Neuronal stem cell (in vitro differentiated cells): ENCODE measurements around the gene SSX2IP.

Experiments
- DNase-seq: peaks from one replicate; pipeline ENCODE4 v3.0.0-alpha.2; 2013; ENCODE audit warnings: low spot score
- H2AFZ ChIP-seq: one replicate; pipeline ENCODE4 v1.6.1; 2013; ENCODE audit warnings: mild to moderate bottlenecking, low read length, inconsistent platforms
- H2AK5ac ChIP-seq: 2 replicates; pipeline ENCODE4 v1.6.1; 2013; ENCODE audit warnings: low read depth, mild to moderate bottlenecking, inconsistent platforms, low read length, moderate library complexity, mixed read lengths
- H2BK120ac ChIP-seq: 2 replicates; pipeline ENCODE4 v1.6.1; 2013; ENCODE audit warnings: low read depth, mild to moderate bottlenecking, inconsistent platforms, low read length, moderate library complexity, mixed read lengths
- H2BK12ac ChIP-seq: one replicate; pipeline ENCODE4 v1.6.1; 2013; ENCODE audit warnings: low read length, inconsistent platforms
- H2BK15ac ChIP-seq: 2 replicates; pipeline ENCODE4 v1.6.1; 2013; ENCODE audit warnings: mild to moderate bottlenecking, low read length, inconsistent platforms, mixed read lengths
- H2BK5ac ChIP-seq: one replicate; pipeline ENCODE4 v1.6.1; 2013; ENCODE audit warnings: inconsistent platforms, mild to moderate bottlenecking, low read length, moderate library complexity
- H3K14ac ChIP-seq: one replicate; pipeline ENCODE4 v1.6.1; 2013; ENCODE audit warnings: low read length, inconsistent platforms
- H3K18ac ChIP-seq: 2 replicates; pipeline ENCODE4 v1.6.1; 2013; ENCODE audit warnings: low read length, inconsistent platforms
- H3K23ac ChIP-seq: 2 replicates; pipeline ENCODE4 v1.6.1; 2013; ENCODE audit warnings: low read depth, mild to moderate bottlenecking, mixed read lengths, low read length, inconsistent platforms; ENCODE audit not compliant: poor library complexity
- H3K27ac ChIP-seq: replicated peaks from 3 replicates; pipeline ENCODE4 v1.5.1; 2013; ENCODE audit warnings: low read length, inconsistent platforms
- H3K27me3 ChIP-seq, 3 experiments: 2 replicates each; pipeline ENCODE4 v1.6.1; 2013; ENCODE audit warnings: low read length in 3 of 3, mild to moderate bottlenecking in 2 of 3, inconsistent platforms in 1 of 3, low read depth in 1 of 3, mixed read lengths in 1 of 3, moderate library complexity in 1 of 3; ENCODE audit not compliant: control insufficient read depth in 3 of 3, insufficient read depth in 3 of 3
- H3K36me3 ChIP-seq, 2 donors: replicated peaks in 1 of 2; 2 replicates each; pipeline ENCODE4 v1.6.1; 2013; ENCODE audit warnings: low read length in 2 of 2; ENCODE audit not compliant: control insufficient read depth in 2 of 2, insufficient read depth in 2 of 2
- H3K4ac ChIP-seq: 2 replicates; pipeline ENCODE4 v1.6.1; 2013; ENCODE audit warnings: inconsistent platforms, mild to moderate bottlenecking, low read length, moderate library complexity
- H3K4me1 ChIP-seq, 2 donors: 1 replicate in 1 of 2; 2 replicates in 1 of 2; pipeline ENCODE4 v1.6.1; 2013; ENCODE audit warnings: low read length in 2 of 2, low read depth in 1 of 2; ENCODE audit not compliant: control insufficient read depth in 2 of 2, insufficient read depth in 1 of 2
- H3K4me2 ChIP-seq: one replicate; pipeline ENCODE4 v1.6.1; 2013; ENCODE audit warnings: mild to moderate bottlenecking, low read length, inconsistent platforms; ENCODE audit not compliant: insufficient read depth, poor library complexity, severe bottlenecking
- H3K4me3 ChIP-seq, 2 donors: 2 replicates each; pipeline ENCODE4 v1.5.1; 2013; ENCODE audit warnings: low read length in 2 of 2, mild to moderate bottlenecking in 2 of 2, inconsistent platforms in 1 of 2, moderate library complexity in 1 of 2
- H3K79me1 ChIP-seq: one replicate; pipeline ENCODE4 v1.6.1; 2013; ENCODE audit warnings: low read depth, mild to moderate bottlenecking, inconsistent platforms, low read length, moderate library complexity
- H3K9ac ChIP-seq: one replicate; pipeline ENCODE4 v1.6.1; 2013; ENCODE audit warnings: mild to moderate bottlenecking, low read depth, low read length, inconsistent platforms; ENCODE audit not compliant: poor library complexity
- H3K9me3 ChIP-seq, 2 donors: replicated peaks in 1 of 2; 2 replicates each; pipeline versions ENCODE3 to v1.6.1; 2013; ENCODE audit warnings: low read length in 2 of 2, mild to moderate bottlenecking in 2 of 2, inconsistent platforms in 1 of 2, low read depth in 1 of 2, mixed read lengths in 1 of 2, moderate library complexity in 1 of 2; ENCODE audit not compliant: control insufficient read depth in 2 of 2, insufficient read depth in 1 of 2
- H4K8ac ChIP-seq: one replicate; pipeline ENCODE4 v1.6.1; 2013; ENCODE audit warnings: low read depth, mild to moderate bottlenecking, inconsistent platforms, low read length, moderate library complexity
- H4K91ac ChIP-seq: one replicate; pipeline ENCODE4 v1.6.1; 2013; ENCODE audit warnings: low read length, low read depth, mild to moderate bottlenecking, inconsistent platforms; ENCODE audit not compliant: poor library complexity
- WGBS, 2 donors: extraction: QIAGEN DNeasy Blood & Tissue Kit; methylation state at CpG; one replicate each; pipeline ENCODE4 v1.1.7; 2013; ENCODE audit warnings: missing lambda C conversion rate in 2 of 2, mixed read lengths in 1 of 2; ENCODE audit not compliant: insufficient read length in 2 of 2, insufficient replicate concordance in 1 of 2; ENCODE audit errors: extremely low coverage in 2 of 2; 5-methylcytosine and 5-hydroxymethylcytosine counted together

SSX2IP gene

DNA sequence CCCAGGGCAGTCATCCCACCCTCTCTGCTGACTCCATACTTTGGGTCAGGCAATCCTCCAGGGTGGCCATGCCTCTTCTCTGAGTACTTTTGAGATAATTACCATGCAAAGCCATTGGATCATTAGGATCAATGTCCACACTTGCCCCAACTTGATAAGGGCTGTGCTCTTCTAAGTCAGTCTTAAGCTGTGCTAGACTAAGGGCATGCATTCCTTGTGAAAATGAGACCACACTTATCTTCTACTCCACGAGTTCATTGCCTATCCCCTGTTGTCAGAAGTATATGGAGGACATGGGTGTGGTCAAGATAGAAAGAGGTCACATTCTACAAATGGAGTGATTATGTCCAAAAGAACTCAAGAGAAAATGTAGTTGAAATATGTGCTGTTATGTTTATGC lies 18.9 kb upstream of the SSX2IP start:
- H2AFZ ChIP-seq: no peak overlapping the region
- H2BK15ac ChIP-seq: no peak overlapping the region
- no peaks in the 10 kb centered on the region for H3K36me3 ChIP-seq
- H3K27me3 ChIP-seq: peaks cover 0 to 27% (median 0%) of the 10 kb centered on the region in 3 experiments
- peaks cover 2% of the 10 kb centered on the region in 2 donors for H3K4me1 ChIP-seq
- H3K4ac ChIP-seq: no peak overlapping the region
- H3K14ac ChIP-seq: no peak overlapping the region
- no peak for DNase-seq
- H3K27ac ChIP-seq: no peak overlapping the region
- no peak overlapping the region for H2BK12ac ChIP-seq
- no peaks in the 10 kb centered on the region for H3K79me1 ChIP-seq
- no peaks in the 10 kb centered on the region for H3K9me3 ChIP-seq
- H3K4me3 ChIP-seq: no peak overlapping the region
- no peak overlapping the region for H2BK5ac ChIP-seq
- WGBS, 2 donors: no CpG with 5 or more reads among the region's 1 CpG
- H2AK5ac ChIP-seq: no peak overlapping the region
- H4K91ac ChIP-seq: no peak overlapping the region
- H3K23ac ChIP-seq: no peak overlapping the region
- H3K4me2 ChIP-seq: no peak overlapping the region
- H3K18ac ChIP-seq: no peak overlapping the region
- no peak overlapping the region for H3K9ac ChIP-seq
- H4K8ac ChIP-seq: no peak overlapping the region
- no peak overlapping the region for H2BK120ac ChIP-seq

- no peak overlapping the region for H3K4me3 ChIP-seq
- H3K27ac ChIP-seq: no peak overlapping the region
- peaks cover 0 to 27% (median 0%) of the 10 kb centered on the region in 3 experiments for H3K27me3 ChIP-seq
- H3K4me2 ChIP-seq: no peak overlapping the region
- H3K9ac ChIP-seq: no peak overlapping the region
- no peak for DNase-seq
- H3K79me1 ChIP-seq: no peaks in the 10 kb centered on the region
- no peak overlapping the region for H3K4ac ChIP-seq
- H2BK15ac ChIP-seq: no peak overlapping the region
- no peak overlapping the region for H4K91ac ChIP-seq
- H4K8ac ChIP-seq: no peak overlapping the region
- peaks cover 2% of the 10 kb centered on the region in 2 donors for H3K4me1 ChIP-seq
- H2BK12ac ChIP-seq: no peak overlapping the region
- H3K36me3 ChIP-seq: no peaks in the 10 kb centered on the region
- no peak overlapping the region for H2BK5ac ChIP-seq
- H3K9me3 ChIP-seq: no peaks in the 10 kb centered on the region
- no peak overlapping the region for H3K14ac ChIP-seq
- no peak overlapping the region for H2AK5ac ChIP-seq
- no peak overlapping the region for H2BK120ac ChIP-seq
- no CpG with 5 or more reads among the region's 4 CpGs for WGBS, 2 donors
- H2AFZ ChIP-seq: no peak overlapping the region
- no peak overlapping the region for H3K23ac ChIP-seq
- no peak overlapping the region for H3K18ac ChIP-seq
These were observed 17.8 kb upstream of the SSX2IP start for GRCh38 chr1:84708031-84708430.

DNA sequence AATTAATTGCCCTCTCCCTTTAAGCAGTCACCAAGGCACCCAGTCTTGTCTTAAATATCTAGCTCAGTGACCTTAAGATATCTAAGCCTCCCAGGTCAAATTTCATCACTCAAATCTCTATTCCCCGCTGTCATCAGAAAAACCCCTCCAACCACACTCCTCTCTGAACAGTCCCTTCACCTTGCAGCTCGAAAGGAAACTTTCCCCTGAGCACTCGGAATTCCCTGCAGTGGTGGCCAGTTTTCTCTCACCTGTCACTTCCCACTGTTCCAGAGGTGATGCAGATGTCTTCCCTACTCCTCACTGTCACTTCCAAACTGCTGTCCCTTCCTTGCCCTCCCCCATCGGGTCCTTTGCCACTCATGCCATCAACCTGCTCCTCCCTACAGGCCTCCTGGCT lies 15.3 kb upstream of the SSX2IP start:
- no peaks in the 10 kb centered on the region for H3K79me1 ChIP-seq

DNA sequence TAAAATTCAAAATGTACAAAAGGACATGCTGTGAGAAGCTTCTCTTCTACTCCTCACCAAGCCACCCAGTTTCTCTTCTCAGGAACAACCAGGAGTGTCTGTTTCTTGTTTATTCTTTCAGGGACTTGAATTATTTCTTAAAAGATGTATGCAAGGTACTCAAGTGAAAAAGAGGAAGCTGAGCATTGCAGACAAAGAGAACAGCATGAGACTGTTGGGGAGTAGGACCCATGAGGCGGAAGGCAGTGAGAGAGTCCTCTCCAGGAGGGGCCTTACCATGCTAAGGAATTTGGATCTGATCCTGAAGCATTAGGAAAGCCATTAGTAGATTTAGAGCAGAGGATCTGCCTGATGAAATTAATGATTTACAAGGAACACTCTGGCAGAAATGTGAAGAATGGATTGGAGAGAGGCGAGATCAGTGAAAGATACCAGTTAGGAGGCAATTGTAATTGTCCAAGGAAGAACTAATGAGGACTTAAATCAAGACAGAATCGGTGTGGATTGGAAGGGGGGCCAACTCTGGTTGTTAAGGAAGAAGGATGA lies 14.7 kb upstream of the SSX2IP start:
- Histone ChIP-seq H3K14ac (no peak overlapping the region), H3K79me1 (no peaks in the 10 kb centered on the region), H3K9ac (no peak overlapping the region), H2BK12ac (no peak overlapping the region), H2AFZ (no peak overlapping the region), H3K23ac (no peak overlapping the region), H2BK120ac (no peak overlapping the region), H2BK15ac (no peak overlapping the region), H3K27me3 (peaks cover 0 to 37% (median 0%) of the 10 kb centered on the region in 3 experiments), H4K8ac (no peak overlapping the region), H3K27ac (no peak overlapping the region), H2BK5ac (no peak overlapping the region), H2AK5ac (no peak overlapping the region), H3K36me3 (no peaks in the 10 kb centered on the region), H3K4me3 (no peak overlapping the region), H3K4ac (no peak overlapping the region), H3K18ac (no peak overlapping the region), H3K9me3 (no peaks in the 10 kb centered on the region), H3K4me1 (peaks cover 0 to 5% of the 10 kb centered on the region in 2 donors), H4K91ac (no peak overlapping the region), H3K4me2 (no peak overlapping the region)
- no peak for DNase-seq
- WGBS, 2 donors: no CpG with 5 or more reads among the region's 3 CpGs

More for the DNA sequence above, 15.3 kb upstream of the SSX2IP start:
- Histone ChIP-seq H3K4me3 (no peak overlapping the region), H3K27me3 (peaks cover 0 to 32% (median 0%) of the 10 kb centered on the region in 3 experiments), H2BK120ac (no peak overlapping the region), H3K36me3 (no peaks in the 10 kb centered on the region), H2BK12ac (no peak overlapping the region), H3K18ac (no peak overlapping the region), H3K23ac (no peak overlapping the region), H4K8ac (no peak overlapping the region), H4K91ac (no peak overlapping the region), H2AFZ (no peak overlapping the region), H2AK5ac (no peak overlapping the region), H3K9ac (no peak overlapping the region), H3K4me2 (no peak overlapping the region), H3K27ac (no peak overlapping the region), H3K9me3 (no peaks in the 10 kb centered on the region), H3K14ac (no peak overlapping the region), H2BK15ac (no peak overlapping the region), H3K4me1 (peaks cover 0 to 5% of the 10 kb centered on the region in 2 donors), H3K4ac (no peak overlapping the region), H2BK5ac (no peak overlapping the region)
- no CpG with 5 or more reads among the region's 4 CpGs for WGBS, 2 donors
- no peak for DNase-seq
